HEK293 (cell line): Measurements from ENCODE around the gene NUAK1.

Experiments used
- KLF16 ChIP-seq: fragments of 450-650 bp; formaldehyde crosslinking; IDR thresholded peaks from 2 replicates; pipeline ENCODE4 v1.5.1; 2017; ENCODE audit warnings: missing biosample characterization, missing genetic modification characterization
- MEIS1 ChIP-seq: sonication (generic); formaldehyde crosslinking; IDR thresholded peaks from 2 replicates; pipeline ENCODE4 v1.8.1; 2022; ENCODE audit warnings: missing genetic modification reagents, mild to moderate bottlenecking, borderline replicate concordance
- TCF7L2 ChIP-seq: IDR thresholded peaks from 2 replicates; pipeline ENCODE4 v1.6.1; 2011; ENCODE audit warnings: low read depth, mild to moderate bottlenecking, inconsistent platforms, low read length, moderate library complexity, borderline replicate concordance
- ZNF121 ChIP-seq: fragments of 450-650 bp; formaldehyde crosslinking; IDR thresholded peaks from 2 replicates; pipeline ENCODE4 v1.5.1; 2016; ENCODE audit warnings: missing biosample characterization, missing genetic modification characterization
- ZNF274 ChIP-seq, 2 experiments: fragments of 200-500 bp in 1 of 2; fragments of 450-650 bp in 1 of 2; sonication (Bioruptor generic) in 1 of 2; formaldehyde crosslinking in 1 of 2; IDR thresholded peaks; 2 replicates each; pipeline versions ENCODE4 v1.5.1 to v1.6.1; 2014 to 2016; ENCODE audit warnings: borderline replicate concordance in 1 of 2, inconsistent platforms in 1 of 2, low read length in 1 of 2, missing biosample characterization in 1 of 2, missing genetic modification characterization in 1 of 2
- ZNF623 ChIP-seq: fragments of 450-650 bp; formaldehyde crosslinking; IDR thresholded peaks from 2 replicates; pipeline ENCODE4 v1.5.1; 2016; ENCODE audit warnings: missing biosample characterization, missing genetic modification characterization
- ZNF785 ChIP-seq: fragments of 450-650 bp; formaldehyde crosslinking; IDR thresholded peaks from 2 replicates; pipeline ENCODE4 v1.5.1; 2016; ENCODE audit warnings: missing biosample characterization, missing genetic modification characterization
- TF ChIP-seq, protein P1 (sequence below): fragments of 450-650 bp; formaldehyde crosslinking; IDR thresholded peaks from 2 replicates; pipeline ENCODE4 v1.5.1; 2016; ENCODE audit warnings: missing biosample characterization, missing genetic modification characterization
- TF ChIP-seq, protein P2 (sequence below): fragments of 450-650 bp; formaldehyde crosslinking; IDR thresholded peaks from 2 replicates; pipeline ENCODE4 v1.5.1; 2016; ENCODE audit warnings: missing biosample characterization, missing genetic modification characterization
- TF ChIP-seq, protein P3 (sequence below): fragments of 450-650 bp; formaldehyde crosslinking; IDR thresholded peaks from 2 replicates; pipeline ENCODE4 v1.5.1; 2016; ENCODE audit warnings: missing biosample characterization, missing genetic modification characterization

DNA sequence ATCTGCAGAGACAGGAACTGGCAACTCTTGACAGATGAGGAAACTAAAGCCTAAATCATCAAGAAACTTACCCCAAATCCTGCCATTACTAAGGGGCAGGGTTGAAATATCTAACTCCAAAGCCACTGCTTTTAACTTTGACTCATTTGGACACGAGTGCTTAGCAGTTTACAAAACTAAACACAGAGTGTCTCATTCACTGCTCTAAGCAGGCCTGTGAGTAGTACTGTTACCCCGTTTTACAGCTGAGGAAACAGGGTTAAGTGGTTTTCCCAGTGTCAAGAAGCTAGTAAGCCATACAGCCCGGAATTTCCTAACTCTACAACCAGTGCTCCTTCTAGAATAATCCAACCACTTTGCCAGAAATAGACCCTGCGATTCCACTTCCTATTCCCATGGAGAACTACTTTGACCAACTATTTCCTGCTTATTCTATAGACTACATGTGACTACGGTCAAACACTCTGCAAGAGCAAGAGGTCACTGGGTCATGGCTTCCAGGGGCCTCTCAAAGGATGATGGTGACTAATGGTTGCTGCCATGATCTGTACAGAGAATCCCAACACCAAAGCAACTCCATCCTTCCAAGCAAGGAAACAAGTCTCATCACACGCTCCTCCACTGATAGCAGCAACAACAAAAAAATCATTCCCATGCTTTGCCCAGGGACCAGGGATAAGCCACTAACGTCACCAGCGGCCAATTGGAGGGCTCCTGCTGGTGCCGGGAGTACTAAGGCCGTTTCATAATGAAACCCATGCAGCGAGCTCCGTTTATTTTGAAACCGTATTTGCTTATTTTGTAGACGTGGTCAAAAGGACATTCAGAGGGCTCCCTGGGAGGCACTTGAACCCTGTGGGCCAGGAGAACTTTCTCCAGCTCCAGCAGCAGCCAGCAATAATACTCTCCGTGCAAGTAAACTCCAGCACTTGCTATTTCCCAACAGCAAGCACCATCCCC, 56.3 kb downstream of the NUAK1 start:
- no peak for TF ChIP-seq ZNF274 (IDR thresholded peaks at IDR 0.05; ENCODE audit: low read length)
- no peak for TF ChIP-seq ZNF274 (tag by site-specific recombination; IDR thresholded peaks at IDR 0.05; ENCODE audit: borderline replicate concordance)
- TF ChIP-seq, protein P1, sequence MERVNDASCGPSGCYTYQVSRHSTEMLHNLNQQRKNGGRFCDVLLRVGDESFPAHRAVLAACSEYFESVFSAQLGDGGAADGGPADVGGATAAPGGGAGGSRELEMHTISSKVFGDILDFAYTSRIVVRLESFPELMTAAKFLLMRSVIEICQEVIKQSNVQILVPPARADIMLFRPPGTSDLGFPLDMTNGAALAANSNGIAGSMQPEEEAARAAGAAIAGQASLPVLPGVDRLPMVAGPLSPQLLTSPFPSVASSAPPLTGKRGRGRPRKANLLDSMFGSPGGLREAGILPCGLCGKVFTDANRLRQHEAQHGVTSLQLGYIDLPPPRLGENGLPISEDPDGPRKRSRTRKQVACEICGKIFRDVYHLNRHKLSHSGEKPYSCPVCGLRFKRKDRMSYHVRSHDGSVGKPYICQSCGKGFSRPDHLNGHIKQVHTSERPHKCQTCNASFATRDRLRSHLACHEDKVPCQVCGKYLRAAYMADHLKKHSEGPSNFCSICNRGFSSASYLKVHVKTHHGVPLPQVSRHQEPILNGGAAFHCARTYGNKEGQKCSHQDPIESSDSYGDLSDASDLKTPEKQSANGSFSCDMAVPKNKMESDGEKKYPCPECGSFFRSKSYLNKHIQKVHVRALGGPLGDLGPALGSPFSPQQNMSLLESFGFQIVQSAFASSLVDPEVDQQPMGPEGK (tag by site-specific recombination): no peak
- no peak for TF ChIP-seq ZNF785
- TF ChIP-seq, protein P2, sequence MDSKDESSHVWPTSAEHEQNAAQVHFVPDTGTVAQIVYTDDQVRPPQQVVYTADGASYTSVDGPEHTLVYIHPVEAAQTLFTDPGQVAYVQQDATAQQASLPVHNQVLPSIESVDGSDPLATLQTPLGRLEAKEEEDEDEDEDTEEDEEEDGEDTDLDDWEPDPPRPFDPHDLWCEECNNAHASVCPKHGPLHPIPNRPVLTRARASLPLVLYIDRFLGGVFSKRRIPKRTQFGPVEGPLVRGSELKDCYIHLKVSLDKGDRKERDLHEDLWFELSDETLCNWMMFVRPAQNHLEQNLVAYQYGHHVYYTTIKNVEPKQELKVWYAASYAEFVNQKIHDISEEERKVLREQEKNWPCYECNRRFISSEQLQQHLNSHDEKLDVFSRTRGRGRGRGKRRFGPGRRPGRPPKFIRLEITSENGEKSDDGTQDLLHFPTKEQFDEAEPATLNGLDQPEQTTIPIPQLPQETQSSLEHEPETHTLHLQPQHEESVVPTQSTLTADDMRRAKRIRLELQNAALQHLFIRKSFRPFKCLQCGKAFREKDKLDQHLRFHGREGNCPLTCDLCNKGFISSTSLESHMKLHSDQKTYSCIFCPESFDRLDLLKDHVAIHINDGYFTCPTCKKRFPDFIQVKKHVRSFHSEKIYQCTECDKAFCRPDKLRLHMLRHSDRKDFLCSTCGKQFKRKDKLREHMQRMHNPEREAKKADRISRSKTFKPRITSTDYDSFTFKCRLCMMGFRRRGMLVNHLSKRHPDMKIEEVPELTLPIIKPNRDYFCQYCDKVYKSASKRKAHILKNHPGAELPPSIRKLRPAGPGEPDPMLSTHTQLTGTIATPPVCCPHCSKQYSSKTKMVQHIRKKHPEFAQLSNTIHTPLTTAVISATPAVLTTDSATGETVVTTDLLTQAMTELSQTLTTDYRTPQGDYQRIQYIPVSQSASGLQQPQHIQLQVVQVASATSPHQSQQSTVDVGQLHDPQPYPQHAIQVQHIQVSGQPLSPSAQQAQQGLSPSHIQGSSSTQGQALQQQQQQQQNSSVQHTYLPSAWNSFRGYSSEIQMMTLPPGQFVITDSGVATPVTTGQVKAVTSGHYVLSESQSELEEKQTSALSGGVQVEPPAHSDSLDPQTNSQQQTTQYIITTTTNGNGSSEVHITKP (tag by site-specific recombination): no peak
- TF ChIP-seq TCF7L2: no peak
- no peak for TF ChIP-seq ZNF623 (tag by site-specific recombination)
- TF ChIP-seq, protein P3, sequence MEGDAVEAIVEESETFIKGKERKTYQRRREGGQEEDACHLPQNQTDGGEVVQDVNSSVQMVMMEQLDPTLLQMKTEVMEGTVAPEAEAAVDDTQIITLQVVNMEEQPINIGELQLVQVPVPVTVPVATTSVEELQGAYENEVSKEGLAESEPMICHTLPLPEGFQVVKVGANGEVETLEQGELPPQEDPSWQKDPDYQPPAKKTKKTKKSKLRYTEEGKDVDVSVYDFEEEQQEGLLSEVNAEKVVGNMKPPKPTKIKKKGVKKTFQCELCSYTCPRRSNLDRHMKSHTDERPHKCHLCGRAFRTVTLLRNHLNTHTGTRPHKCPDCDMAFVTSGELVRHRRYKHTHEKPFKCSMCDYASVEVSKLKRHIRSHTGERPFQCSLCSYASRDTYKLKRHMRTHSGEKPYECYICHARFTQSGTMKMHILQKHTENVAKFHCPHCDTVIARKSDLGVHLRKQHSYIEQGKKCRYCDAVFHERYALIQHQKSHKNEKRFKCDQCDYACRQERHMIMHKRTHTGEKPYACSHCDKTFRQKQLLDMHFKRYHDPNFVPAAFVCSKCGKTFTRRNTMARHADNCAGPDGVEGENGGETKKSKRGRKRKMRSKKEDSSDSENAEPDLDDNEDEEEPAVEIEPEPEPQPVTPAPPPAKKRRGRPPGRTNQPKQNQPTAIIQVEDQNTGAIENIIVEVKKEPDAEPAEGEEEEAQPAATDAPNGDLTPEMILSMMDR (tag by site-specific recombination): no peak
- no peak for TF ChIP-seq ZNF121 (tag by site-specific recombination)
- TF ChIP-seq KLF16 (tag by site-specific recombination): no peak
- no peak for TF ChIP-seq MEIS1
